ENCODE measurements around the gene BEND6.
A peak's percentile ranks its signal among the peaks of the same experiment; 100 is the strongest.
"Not testable (repeated sequence)": the region's sequence is repeated elsewhere in the genome, so short reads cannot be mapped to it uniquely, and the experiment has no call there.

Gene BEND6

DNA sequence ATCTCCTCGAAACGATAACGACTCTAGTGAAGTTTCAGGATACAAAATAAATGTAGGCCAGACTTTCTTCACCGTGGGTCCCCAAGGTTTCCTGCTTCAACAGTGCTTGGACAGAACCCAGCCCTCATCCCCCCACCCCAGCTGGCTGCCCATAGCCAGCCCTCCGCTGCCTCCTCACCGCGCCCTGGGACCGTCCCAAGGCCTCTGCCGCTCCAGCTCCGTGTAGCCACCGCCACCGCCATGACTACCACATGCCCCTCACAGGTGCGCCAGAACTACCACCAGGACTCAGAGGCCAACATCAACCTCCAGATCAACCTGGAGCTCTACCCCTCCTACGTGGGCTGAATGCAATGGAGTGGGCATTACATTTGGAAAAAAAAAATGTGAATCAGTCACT is 49.4 kb downstream of the BEND6 start:
- no peak for DNase-seq (ENCODE audit: extremely low read depth, low read depth)
- TF ChIP-seq, protein P1, sequence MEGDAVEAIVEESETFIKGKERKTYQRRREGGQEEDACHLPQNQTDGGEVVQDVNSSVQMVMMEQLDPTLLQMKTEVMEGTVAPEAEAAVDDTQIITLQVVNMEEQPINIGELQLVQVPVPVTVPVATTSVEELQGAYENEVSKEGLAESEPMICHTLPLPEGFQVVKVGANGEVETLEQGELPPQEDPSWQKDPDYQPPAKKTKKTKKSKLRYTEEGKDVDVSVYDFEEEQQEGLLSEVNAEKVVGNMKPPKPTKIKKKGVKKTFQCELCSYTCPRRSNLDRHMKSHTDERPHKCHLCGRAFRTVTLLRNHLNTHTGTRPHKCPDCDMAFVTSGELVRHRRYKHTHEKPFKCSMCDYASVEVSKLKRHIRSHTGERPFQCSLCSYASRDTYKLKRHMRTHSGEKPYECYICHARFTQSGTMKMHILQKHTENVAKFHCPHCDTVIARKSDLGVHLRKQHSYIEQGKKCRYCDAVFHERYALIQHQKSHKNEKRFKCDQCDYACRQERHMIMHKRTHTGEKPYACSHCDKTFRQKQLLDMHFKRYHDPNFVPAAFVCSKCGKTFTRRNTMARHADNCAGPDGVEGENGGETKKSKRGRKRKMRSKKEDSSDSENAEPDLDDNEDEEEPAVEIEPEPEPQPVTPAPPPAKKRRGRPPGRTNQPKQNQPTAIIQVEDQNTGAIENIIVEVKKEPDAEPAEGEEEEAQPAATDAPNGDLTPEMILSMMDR (IDR thresholded peaks at IDR 0.05; ENCODE audit: low read depth, low read length, missing control alignments), result no peak
- H3K4me3 ChIP-seq (replicated peaks; ENCODE audit: low read depth, low read length), result no peak overlapping the region

DNA sequence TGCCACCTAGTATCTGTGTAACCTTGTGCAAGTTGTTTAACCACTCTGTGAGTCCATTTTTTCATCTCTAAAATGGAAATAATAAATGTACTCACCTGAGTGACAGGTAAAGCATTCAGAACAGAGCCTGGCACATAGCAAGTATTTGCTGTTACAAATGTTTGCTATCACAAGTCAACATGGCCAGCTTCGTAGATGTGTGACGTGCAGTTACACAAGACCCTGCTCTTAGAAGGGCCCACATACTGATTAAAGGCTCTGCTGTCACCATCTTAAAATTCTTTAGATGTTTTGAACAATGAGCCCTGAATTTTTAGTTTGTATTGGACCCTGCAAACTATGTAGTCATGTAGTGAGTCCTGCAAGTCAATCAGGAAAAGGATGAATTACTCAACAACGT is 51.2 kb downstream of the BEND6 start:
- H3K4me3 ChIP-seq (replicated peaks; ENCODE audit: low read depth, low read length), result no peak overlapping the region
- TF ChIP-seq, protein P1 (IDR thresholded peaks at IDR 0.05; ENCODE audit: low read depth, low read length, missing control alignments), result no peak
- no peak for DNase-seq (ENCODE audit: extremely low read depth, low read depth)

DNA sequence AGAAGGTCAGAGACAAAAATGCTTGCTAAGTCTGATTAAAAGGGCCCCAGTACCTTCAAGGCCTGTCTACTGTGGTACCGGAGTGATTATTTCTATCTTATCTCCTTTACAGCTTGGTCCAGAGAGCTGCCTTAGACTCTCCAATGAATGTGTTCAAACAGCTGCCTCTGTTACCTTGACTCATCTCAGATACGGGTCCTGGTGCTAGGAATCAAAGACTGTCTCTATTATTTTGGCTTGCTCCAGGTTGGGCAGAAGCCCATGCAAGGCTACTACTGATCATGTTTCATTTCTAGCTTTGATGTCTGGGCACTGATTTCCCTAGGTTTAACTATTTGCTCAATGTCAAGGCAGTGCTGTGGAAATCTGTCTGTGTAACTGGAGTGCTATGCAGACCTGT is 53.2 kb downstream of the BEND6 start:
- H3K4me3 ChIP-seq (replicated peaks; ENCODE audit: low read depth, low read length); DNase-seq (ENCODE audit: extremely low read depth, low read depth): not testable (repeated sequence)

DNA sequence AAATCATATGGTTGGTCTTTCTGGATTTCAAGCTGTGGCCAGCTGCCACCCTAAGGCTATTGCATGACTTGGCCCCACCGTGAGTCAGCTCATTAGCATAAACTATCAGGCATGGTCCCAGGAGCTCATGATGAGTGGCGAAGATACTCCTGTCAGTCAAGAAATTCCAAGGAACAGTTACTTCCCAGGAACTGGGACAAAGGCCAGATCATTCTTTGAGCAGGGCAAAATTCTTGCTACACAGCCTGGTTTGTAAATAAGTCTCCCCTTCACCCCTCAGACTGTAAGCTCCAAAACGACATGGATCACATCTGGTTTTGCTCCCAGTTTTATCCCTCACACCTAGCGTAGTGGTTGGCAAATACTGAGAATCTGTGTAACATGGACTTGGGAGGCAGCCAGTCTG is 58.6 kb downstream of the BEND6 start:
- peak; percentile 50 for DNase-seq (ENCODE audit: extremely low read depth, low read depth)
- no peak overlapping the region for H3K4me3 ChIP-seq (replicated peaks; ENCODE audit: low read depth, low read length)
- TF ChIP-seq, protein P1 (IDR thresholded peaks at IDR 0.05; ENCODE audit: low read depth, low read length, missing control alignments), result no peak

DNA sequence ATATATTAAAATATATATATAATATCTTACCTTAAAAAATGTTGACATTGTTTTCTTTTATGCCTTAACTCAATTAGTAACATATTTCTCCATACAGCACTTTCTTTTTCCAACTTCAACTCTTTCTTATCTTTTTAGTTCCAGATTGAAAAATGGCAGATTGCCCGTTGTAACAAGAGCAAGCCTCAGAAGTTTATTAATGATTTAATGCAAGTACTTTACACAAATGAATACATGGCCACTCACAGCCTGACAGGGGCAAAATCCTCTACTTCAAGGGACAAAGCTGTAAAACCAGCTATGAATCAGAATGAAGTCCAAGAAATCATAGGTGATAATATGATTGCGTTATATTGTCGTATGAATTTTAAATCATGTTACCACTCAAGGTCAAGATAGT is 62.2 kb downstream of the BEND6 start:
- TF ChIP-seq, protein P1 (IDR thresholded peaks at IDR 0.05; ENCODE audit: low read depth, low read length, missing control alignments), result no peak
- no peak for DNase-seq (ENCODE audit: extremely low read depth, low read depth)

DNA sequence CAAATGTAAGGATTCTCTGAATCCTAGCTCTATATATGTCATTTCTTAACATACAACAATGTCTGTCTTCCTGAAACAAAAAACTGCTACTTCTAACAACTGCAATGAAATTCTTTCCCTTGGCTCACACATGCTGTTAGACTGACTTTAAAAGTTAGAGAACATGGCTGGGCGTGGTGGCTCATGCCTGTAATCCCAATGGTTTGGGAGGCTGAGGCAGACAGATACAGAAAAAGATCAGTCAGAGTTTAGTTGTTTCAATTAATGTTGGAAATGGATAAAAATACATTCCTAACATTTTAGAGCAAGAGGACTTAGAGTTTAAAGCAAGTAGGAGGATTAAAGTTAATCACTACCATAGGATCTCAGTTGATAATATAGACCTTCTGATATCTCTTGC is 62.9 kb downstream of the BEND6 start:
- TF ChIP-seq, protein P1 (IDR thresholded peaks at IDR 0.05; ENCODE audit: low read depth, low read length, missing control alignments), result no peak
- no peak for DNase-seq (ENCODE audit: extremely low read depth, low read depth)
- no peak overlapping the region for H3K4me3 ChIP-seq (replicated peaks; ENCODE audit: low read depth, low read length)

More for the DNA sequence above, 62.2 kb downstream of the BEND6 start:
- H3K4me3 ChIP-seq (replicated peaks; ENCODE audit: low read depth, low read length), result no peak overlapping the region

DNA sequence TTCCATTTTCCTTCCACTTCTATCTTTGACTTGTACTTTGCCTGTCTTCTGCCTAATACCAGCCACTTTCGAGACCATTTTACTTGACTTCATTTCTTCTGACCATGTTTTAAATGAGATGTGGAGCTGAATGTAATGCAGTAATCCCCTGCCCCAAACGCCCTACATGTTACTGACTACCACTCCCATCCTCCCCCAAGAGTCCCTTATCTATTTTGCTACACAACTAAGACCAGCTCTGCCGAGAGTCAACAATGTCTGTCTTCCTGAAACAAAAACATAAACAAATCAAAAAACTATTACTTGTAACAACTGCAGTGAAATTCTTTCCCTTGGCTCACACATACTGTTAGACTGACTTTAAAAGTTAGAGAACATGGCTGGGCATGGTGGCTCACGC is 64.5 kb downstream of the BEND6 start:
- TF ChIP-seq, protein P1 (IDR thresholded peaks at IDR 0.05; ENCODE audit: low read depth, low read length, missing control alignments), result no peak
- H3K4me3 ChIP-seq (replicated peaks; ENCODE audit: low read depth, low read length), result no peak overlapping the region
- DNase-seq (ENCODE audit: extremely low read depth, low read depth), result no peak

All from HFF-Myc (cell line).